H9 (cell line): ENCODE results near the gene HIBCH. TPM values are rescaled to one million over a fixed set of nuclear protein-coding genes. Genes with fewer than 3 reads are reported as not detected.

Experiments used
- DNase-seq: peaks from one replicate; pipeline ENCODE4 v3.0.0-alpha.2; 2017
- H2AFZ ChIP-seq: one replicate; pipeline ENCODE4 v1.6.1; 2013; ENCODE audit warnings: mild to moderate bottlenecking, low read length, control low read depth, moderate library complexity
- H2AK5ac ChIP-seq: 2 replicates; pipeline ENCODE4 v1.6.1; 2013; ENCODE audit warnings: low read length, control low read depth, mixed read lengths; ENCODE audit not compliant: insufficient read length
- H2BK120ac ChIP-seq: one replicate; pipeline ENCODE4 v1.6.1; 2013; ENCODE audit warnings: low read depth, mild to moderate bottlenecking, low read length, control low read depth, inconsistent platforms; ENCODE audit not compliant: poor library complexity, severe bottlenecking
- H2BK12ac ChIP-seq: 2 replicates; pipeline ENCODE4 v1.6.1; 2013; ENCODE audit warnings: low read length, control low read depth, mixed read lengths, low read depth; ENCODE audit not compliant: insufficient read length
- H2BK15ac ChIP-seq: 2 replicates; pipeline ENCODE4 v1.6.1; 2013; ENCODE audit warnings: low read depth, low read length, control low read depth
- H2BK20ac ChIP-seq: one replicate; pipeline ENCODE4 v1.6.1; 2013; ENCODE audit warnings: low read depth, mild to moderate bottlenecking, low read length, control low read depth, inconsistent platforms; ENCODE audit not compliant: poor library complexity, severe bottlenecking
- H2BK5ac ChIP-seq: 2 replicates; pipeline ENCODE4 v1.6.1; 2013; ENCODE audit warnings: low read length, control low read depth, mixed read lengths; ENCODE audit not compliant: insufficient read length
- H3K14ac ChIP-seq: 2 replicates; pipeline ENCODE4 v1.6.1; 2013; ENCODE audit warnings: low read length, control low read depth; ENCODE audit not compliant: insufficient read depth
- H3K18ac ChIP-seq: 2 replicates; pipeline ENCODE4 v1.6.1; 2013; ENCODE audit warnings: low read depth, mild to moderate bottlenecking, mixed read lengths, low read length, control low read depth; ENCODE audit not compliant: insufficient read length
- H3K23ac ChIP-seq: 2 replicates; pipeline ENCODE4 v1.6.1; 2013; ENCODE audit warnings: low read length, control low read depth, mixed read lengths, low read depth; ENCODE audit not compliant: insufficient read length
- H3K23me2 ChIP-seq: 2 replicates; pipeline ENCODE4 v1.6.1; 2013; ENCODE audit warnings: low read depth, mild to moderate bottlenecking, mixed read lengths, low read length, control low read depth; ENCODE audit not compliant: insufficient read length, poor library complexity, severe bottlenecking
- H3K27ac ChIP-seq: 2 replicates; pipeline ENCODE4 v1.5.1; 2013; ENCODE audit warnings: low read length, control low read depth, mixed read lengths, low read depth; ENCODE audit not compliant: insufficient read length
- H3K27me3 ChIP-seq: 2 replicates; pipeline ENCODE4 v1.6.1; 2013; ENCODE audit warnings: low read length, control low read depth, inconsistent platforms; ENCODE audit not compliant: insufficient read depth
- H3K4ac ChIP-seq: 2 replicates; pipeline ENCODE4 v1.6.1; 2013; ENCODE audit warnings: low read depth, mild to moderate bottlenecking, control low read depth, inconsistent platforms, low read length, moderate library complexity
- H3K4me1 ChIP-seq: 2 replicates; pipeline ENCODE4 v1.6.1; 2013; ENCODE audit warnings: low read length, control low read depth, inconsistent platforms; ENCODE audit not compliant: insufficient read depth
- H3K4me2 ChIP-seq: 2 replicates; pipeline ENCODE4 v1.6.1; 2013; ENCODE audit warnings: low read length, control low read depth, mixed read lengths; ENCODE audit not compliant: insufficient read length, insufficient read depth
- H3K56ac ChIP-seq: 2 replicates; pipeline ENCODE4 v1.6.1; 2013; ENCODE audit warnings: low read depth, mild to moderate bottlenecking, mixed read lengths, low read length, control low read depth; ENCODE audit not compliant: insufficient read length
- H3K79me1 ChIP-seq: 2 replicates; pipeline ENCODE4 v1.6.1; 2013; ENCODE audit warnings: low read depth, mild to moderate bottlenecking, moderate library complexity, low read length, control low read depth, inconsistent platforms; ENCODE audit not compliant: insufficient read depth, poor library complexity, severe bottlenecking
- H3K79me2 ChIP-seq: 2 replicates; pipeline ENCODE4 v1.6.1; 2013; ENCODE audit warnings: low read length, control low read depth, inconsistent platforms; ENCODE audit not compliant: insufficient read depth
- H3K9ac ChIP-seq: 2 replicates; pipeline ENCODE4 v1.6.1; 2013; ENCODE audit warnings: low read length, control low read depth, mixed read lengths; ENCODE audit not compliant: insufficient read length; ENCODE audit errors: extremely low read depth
- H3K9me3 ChIP-seq: one replicate; pipeline ENCODE4 v1.6.1; 2013; ENCODE audit warnings: low read depth, low read length, inconsistent platforms; ENCODE audit not compliant: control insufficient read depth
- H3T11ph ChIP-seq: one replicate; pipeline ENCODE4 v1.6.1; 2013; ENCODE audit warnings: mild to moderate bottlenecking, low read length, control low read depth, inconsistent platforms
- H4K20me1 ChIP-seq: one replicate; pipeline ENCODE4 v1.6.1; 2013; ENCODE audit not compliant: control insufficient read depth, insufficient read length, insufficient read depth
- H4K5ac ChIP-seq: 2 replicates; pipeline ENCODE4 v1.6.1; 2013; ENCODE audit warnings: low read depth, mild to moderate bottlenecking, mixed read lengths, low read length, control low read depth; ENCODE audit not compliant: insufficient read length
- H4K8ac ChIP-seq: replicated peaks from 2 replicates; pipeline ENCODE4 v1.6.1; 2013; ENCODE audit warnings: low read length, control low read depth, mixed read lengths, low read depth; ENCODE audit not compliant: insufficient read length
- H4K91ac ChIP-seq: 2 replicates; pipeline ENCODE4 v1.6.1; 2013; ENCODE audit warnings: low read depth, mild to moderate bottlenecking, moderate library complexity, mixed read lengths, low read length, control low read depth; ENCODE audit not compliant: insufficient read length
- H3K27ac Mint-ChIP-seq, 3 experiments: 2 replicates in 2 of 3; 3 replicates in 1 of 3; pipeline ENCODE4 v1.8.0; 2020 to 2021; ENCODE audit warnings: mixed read lengths in 3 of 3, mild to moderate bottlenecking in 1 of 3, moderate library complexity in 1 of 3
- H3K27me3 Mint-ChIP-seq: 2 replicates; pipeline ENCODE4 v1.8.0; 2021; ENCODE audit warnings: low read depth, mild to moderate bottlenecking, moderate library complexity, mixed read lengths
- H3K36me3 Mint-ChIP-seq, 3 experiments: 2 replicates in 2 of 3; 3 replicates in 1 of 3; pipeline ENCODE4 v1.8.0; 2020 to 2021; ENCODE audit warnings: low read depth in 3 of 3, mixed read lengths in 3 of 3; ENCODE audit not compliant: insufficient read depth in 1 of 3
- H3K4me1 Mint-ChIP-seq, 2 experiments: 2 replicates each; pipeline ENCODE4 v1.8.0; 2020; ENCODE audit warnings: mixed read lengths in 2 of 2
- H3K4me3 Mint-ChIP-seq, 2 experiments: 2 replicates in 1 of 2; 3 replicates in 1 of 2; pipeline ENCODE4 v1.8.0; 2020 to 2021; ENCODE audit warnings: mild to moderate bottlenecking in 2 of 2, mixed read lengths in 2 of 2, moderate library complexity in 1 of 2
- H3K9me3 Mint-ChIP-seq, 2 experiments: 2 replicates in 1 of 2; 3 replicates in 1 of 2; pipeline ENCODE4 v1.8.0; 2020; ENCODE audit warnings: mild to moderate bottlenecking in 2 of 2, mixed read lengths in 2 of 2, moderate library complexity in 1 of 2
- WGBS: extraction: QIAGEN DNeasy Blood & Tissue Kit; methylation state at CpG from one replicate; pipeline ENCODE4 v1.1.7; 2013; ENCODE audit warnings: missing lambda C conversion rate, low lambda C conversion rate, mixed read lengths; ENCODE audit not compliant: insufficient read length; ENCODE audit errors: extremely low coverage; 5-methylcytosine and 5-hydroxymethylcytosine counted together
- total RNA-seq: library from RNA; stranded (reverse); gene quantifications from 2 replicates; pipeline ENCODE4 v1.2.1, GENCODE V29; 2021
- TF ChIP-seq, protein P1 (sequence below): fragments of 200-600 bp; sonication (generic); conservative IDR thresholded peaks from 3 replicates; pipeline ENCODE4 v1.8.0; 2021; ENCODE audit warnings: antibody characterized with exemption, mild to moderate bottlenecking

The HIBCH gene
- total RNA-seq, 1 experiment from 2014 or later, result 28.0 TPM

DNA sequence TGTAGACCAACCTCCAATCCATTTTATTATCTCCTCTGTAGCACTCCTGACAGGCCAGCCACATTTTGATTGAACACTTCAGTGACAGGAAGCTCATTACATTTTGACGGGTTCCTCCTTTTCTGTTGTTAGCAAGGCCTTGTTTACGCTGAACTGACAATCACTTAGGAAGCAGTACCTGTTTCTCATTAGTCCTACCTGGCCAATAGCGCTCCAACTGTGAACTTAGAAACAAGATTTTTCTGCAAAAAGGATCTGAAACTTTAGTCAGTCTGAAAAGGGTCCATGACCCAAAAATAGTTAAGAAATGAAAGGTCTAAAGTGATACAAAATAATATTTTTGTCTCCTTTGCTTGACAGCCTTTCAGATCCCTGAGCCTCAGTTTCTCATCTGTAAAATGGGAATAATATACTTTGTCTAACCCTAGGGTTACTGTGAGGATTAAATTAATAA is 137.5 kb downstream of the HIBCH start:
- Histone ChIP-seq H4K8ac (no peak overlapping the region), H4K91ac (no peak overlapping the region), H3K4ac (no peak overlapping the region), H3K9me3 (no peaks in the 10 kb centered on the region), H3K9ac (no peak overlapping the region), H3K56ac (no peak overlapping the region), H3K18ac (no peak overlapping the region), H2BK5ac (no peak overlapping the region), H3K27ac (no peak overlapping the region), H2BK120ac (no peak overlapping the region), H4K20me1 (no peaks in the 10 kb centered on the region), H3K79me1 (no peaks in the 10 kb centered on the region), H3K14ac (no peak overlapping the region), H3K4me1 (peaks cover 2% of the 10 kb centered on the region; the same call in 1 of the 2 replicates), H3K4me2 (no peak overlapping the region), H3K79me2 (no peaks in the 10 kb centered on the region), H3T11ph (no peak overlapping the region), H3K23ac (no peak overlapping the region), H2AK5ac (no peak overlapping the region), H2AFZ (no peak overlapping the region), H2BK12ac (no peak overlapping the region), H2BK15ac (no peak overlapping the region), H2BK20ac (no peak overlapping the region), H3K23me2 (no peaks in the 10 kb centered on the region), H4K5ac (no peak overlapping the region), H3K27me3 (no peaks in the 10 kb centered on the region; the same call in 1 of the 2 replicates)
- WGBS, result no CpG with 5 or more reads among the region's 3 CpGs
- H3K4me1 Mint-ChIP-seq, result peaks cover 8 to 11% of the 10 kb centered on the region in 2 experiments
- H3K27ac Mint-ChIP-seq, result no peak overlapping the region
- H3K9me3 Mint-ChIP-seq, result no peaks in the 10 kb centered on the region
- no peak overlapping the region for H3K4me3 Mint-ChIP-seq
- TF ChIP-seq, protein P1, sequence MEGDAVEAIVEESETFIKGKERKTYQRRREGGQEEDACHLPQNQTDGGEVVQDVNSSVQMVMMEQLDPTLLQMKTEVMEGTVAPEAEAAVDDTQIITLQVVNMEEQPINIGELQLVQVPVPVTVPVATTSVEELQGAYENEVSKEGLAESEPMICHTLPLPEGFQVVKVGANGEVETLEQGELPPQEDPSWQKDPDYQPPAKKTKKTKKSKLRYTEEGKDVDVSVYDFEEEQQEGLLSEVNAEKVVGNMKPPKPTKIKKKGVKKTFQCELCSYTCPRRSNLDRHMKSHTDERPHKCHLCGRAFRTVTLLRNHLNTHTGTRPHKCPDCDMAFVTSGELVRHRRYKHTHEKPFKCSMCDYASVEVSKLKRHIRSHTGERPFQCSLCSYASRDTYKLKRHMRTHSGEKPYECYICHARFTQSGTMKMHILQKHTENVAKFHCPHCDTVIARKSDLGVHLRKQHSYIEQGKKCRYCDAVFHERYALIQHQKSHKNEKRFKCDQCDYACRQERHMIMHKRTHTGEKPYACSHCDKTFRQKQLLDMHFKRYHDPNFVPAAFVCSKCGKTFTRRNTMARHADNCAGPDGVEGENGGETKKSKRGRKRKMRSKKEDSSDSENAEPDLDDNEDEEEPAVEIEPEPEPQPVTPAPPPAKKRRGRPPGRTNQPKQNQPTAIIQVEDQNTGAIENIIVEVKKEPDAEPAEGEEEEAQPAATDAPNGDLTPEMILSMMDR, result no peak
- no peaks in the 10 kb centered on the region for H3K36me3 Mint-ChIP-seq
- H3K27me3 Mint-ChIP-seq, result peaks cover 18% of the 10 kb centered on the region
- DNase-seq, result no peak
